ENCODE measurements around the gene FZR1.

FZR1 gene

DNA sequence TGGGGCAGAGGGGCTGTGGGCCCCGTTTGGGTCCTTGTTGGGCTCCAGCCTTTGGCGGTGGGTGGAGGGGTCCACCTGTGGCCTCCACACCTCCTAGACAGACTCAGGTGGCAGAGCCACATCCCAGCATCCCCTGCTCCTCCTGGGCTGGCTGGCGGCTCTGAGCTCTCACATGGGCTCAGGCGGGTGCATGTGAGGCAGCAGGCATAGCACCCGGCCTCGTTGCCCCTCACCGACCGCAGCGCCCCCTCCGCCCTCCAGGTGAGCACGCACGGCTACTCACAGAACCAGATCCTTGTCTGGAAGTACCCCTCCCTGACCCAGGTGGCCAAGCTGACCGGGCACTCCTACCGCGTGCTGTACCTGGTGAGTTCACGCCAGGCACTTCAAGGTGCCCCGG, 26.9 kb downstream of the FZR1 start:
- Histone ChIP-seq H3K36me3 (ENCODE audit: insufficient read depth, low read length) (no peaks in the 10 kb centered on the region), H3K4me1 (ENCODE audit: insufficient read depth, low read length) (no peaks in the 10 kb centered on the region), H3K9ac (ENCODE audit: low read depth, low read length) (no peak overlapping the region), H3K9me3 (ENCODE audit: control insufficient read depth, insufficient read depth, low read length) (no peaks in the 10 kb centered on the region)

DNA sequence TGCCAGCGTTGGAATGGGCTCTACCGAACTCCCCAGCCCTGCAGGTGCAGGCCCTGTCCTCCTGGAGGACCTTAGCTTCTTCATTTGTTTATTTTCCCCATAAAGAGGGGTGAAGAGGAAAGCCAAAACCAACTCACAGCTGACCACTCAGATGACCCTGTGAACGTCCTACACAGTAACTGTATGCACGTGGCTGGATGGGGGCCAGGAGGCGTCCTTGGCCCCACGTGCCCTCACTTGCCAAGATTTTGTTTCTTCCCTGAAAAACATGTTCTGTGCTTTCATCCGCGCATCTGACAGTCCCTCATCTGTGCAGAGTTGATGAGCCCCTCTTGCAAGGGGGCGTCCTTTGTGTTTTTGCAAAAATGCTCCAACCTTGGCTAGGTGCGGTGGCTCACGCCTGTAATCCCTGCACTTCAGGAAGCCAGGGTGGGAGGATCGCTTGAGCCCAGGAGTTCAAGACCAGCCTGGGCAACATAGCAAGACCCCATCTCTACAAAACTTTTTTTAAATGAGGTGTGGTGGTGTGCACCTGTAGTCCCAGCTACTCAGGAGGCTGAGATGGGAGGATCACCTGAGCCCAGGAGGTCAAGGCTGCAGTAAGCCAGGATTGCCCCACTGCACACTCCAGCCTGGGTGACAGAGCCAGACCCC, 27.6 kb downstream of the FZR1 start:
- Histone ChIP-seq H3K36me3 (ENCODE audit: insufficient read depth, low read length) (no peaks in the 10 kb centered on the region), H3K9me3 (ENCODE audit: control insufficient read depth, insufficient read depth, low read length) (no peaks in the 10 kb centered on the region), H3K4me1 (ENCODE audit: insufficient read depth, low read length) (peaks cover 1% of the 10 kb centered on the region; the same call in 1 of the 2 replicates), H3K9ac (ENCODE audit: low read depth, low read length) (no peak overlapping the region)

DNA sequence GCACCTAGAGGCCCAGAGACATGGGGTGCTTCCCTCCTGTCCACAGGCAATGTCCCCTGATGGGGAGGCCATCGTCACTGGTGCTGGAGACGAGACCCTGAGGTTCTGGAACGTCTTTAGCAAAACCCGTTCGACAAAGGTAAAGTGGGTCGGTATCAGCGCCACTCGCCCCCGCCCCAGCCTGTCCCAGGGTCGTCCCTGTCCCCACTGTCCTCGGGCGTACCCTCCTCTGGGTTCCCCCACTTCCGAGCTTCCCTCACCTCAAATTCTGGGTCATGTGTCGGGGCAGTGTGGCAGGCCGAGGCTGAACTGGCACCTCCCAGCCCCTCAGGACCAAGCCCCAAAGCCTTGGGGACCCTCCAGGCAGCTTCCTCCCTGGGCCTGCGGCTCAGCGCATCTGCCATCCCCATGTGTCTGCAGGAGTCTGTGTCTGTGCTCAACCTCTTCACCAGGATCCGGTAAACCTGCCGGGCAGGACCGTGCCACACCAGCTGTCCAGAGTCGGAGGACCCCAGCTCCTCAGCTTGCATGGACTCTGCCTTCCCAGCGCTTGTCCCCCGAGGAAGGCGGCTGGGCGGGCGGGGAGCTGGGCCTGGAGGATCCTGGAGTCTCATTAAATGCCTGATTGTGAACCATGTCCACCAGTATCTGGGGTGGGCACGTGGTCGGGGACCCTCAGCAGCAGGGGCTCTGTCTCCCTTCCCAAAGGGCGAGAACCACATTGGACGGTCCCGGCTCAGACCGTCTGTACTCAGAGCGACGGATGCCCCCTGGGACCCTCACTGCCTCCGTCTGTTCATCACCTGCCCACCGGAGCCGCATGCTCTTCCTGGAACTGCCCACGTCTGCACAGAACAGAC, 28.5 kb downstream of the FZR1 start:
- Histone ChIP-seq H3K4me1 (ENCODE audit: insufficient read depth, low read length) (peaks cover 4% of the 10 kb centered on the region; the same call in 1 of the 2 replicates), H3K36me3 (ENCODE audit: insufficient read depth, low read length) (no peaks in the 10 kb centered on the region), H3K9me3 (ENCODE audit: control insufficient read depth, insufficient read depth, low read length) (no peaks in the 10 kb centered on the region), H3K9ac (ENCODE audit: low read depth, low read length) (no peak overlapping the region)

DNA sequence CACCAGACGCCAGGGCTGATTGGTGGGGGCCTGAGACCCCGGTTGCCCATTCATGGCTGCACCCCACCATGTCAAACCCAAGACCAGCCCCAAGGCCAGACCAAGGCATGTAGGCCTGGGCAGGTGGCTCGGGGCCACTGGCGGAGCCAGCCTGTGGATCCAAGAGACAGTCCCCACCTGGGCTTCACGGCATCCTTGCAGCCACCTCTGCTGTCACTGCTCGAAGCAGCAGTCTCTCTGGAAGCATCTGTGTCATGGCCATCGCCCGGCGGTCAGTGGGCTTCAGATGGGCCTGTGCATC, 29.1 kb downstream of the FZR1 start:
- H3K9me3 ChIP-seq (ENCODE audit: control insufficient read depth, insufficient read depth, low read length), result no peaks in the 10 kb centered on the region
- peaks cover 4% of the 10 kb centered on the region; the same call in 1 of the 2 replicates for H3K4me1 ChIP-seq (ENCODE audit: insufficient read depth, low read length)
- H3K9ac ChIP-seq (ENCODE audit: low read depth, low read length), result no peak overlapping the region
- no peaks in the 10 kb centered on the region for H3K36me3 ChIP-seq (ENCODE audit: insufficient read depth, low read length)

DNA sequence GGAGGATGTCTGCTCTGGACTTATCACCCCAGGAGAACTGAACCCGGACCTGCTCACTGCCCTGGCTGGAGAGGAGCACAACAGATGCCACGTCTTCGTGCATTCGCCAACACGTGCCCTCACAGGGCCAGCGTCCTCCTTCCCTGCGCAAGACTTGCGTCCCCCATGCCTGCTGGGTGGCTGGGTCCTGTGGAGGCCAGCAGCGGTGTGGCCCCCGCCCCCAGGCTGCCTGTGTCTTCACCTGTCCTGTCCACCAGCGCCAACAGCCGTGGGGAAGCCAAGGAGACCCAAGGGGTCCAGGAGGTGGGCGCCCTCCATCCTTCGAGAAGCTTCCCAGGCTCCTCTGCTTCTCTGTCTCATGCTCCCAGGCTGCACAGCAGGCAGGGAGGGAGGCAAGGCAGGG, 29.5 kb downstream of the FZR1 start:
- Histone ChIP-seq H3K9me3 (ENCODE audit: control insufficient read depth, insufficient read depth, low read length) (no peaks in the 10 kb centered on the region), H3K4me1 (ENCODE audit: insufficient read depth, low read length) (peaks cover 4% of the 10 kb centered on the region; the same call in 1 of the 2 replicates), H3K9ac (ENCODE audit: low read depth, low read length) (no peak overlapping the region), H3K36me3 (ENCODE audit: insufficient read depth, low read length) (no peaks in the 10 kb centered on the region)

DNA sequence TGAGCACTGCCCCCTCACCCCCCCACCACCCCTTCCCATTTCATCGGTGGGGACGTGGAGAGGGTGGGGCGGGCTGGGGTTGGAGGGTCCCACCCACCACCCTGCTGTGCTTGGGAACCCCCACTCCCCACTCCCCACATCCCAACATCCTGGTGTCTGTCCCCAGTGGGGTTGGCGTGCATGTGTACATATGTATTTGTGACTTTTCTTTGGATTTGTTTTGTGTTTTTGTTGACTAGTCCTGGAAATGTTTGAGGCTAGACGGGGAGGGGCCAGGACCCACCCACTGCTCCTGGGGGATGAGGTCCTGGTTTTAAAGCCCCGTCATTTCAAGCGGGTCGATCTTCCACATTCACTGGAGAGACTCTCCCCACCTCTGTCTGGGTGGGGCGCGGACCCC, 29.9 kb downstream of the FZR1 start:
- Histone ChIP-seq H3K9me3 (ENCODE audit: control insufficient read depth, insufficient read depth, low read length) (no peaks in the 10 kb centered on the region), H3K9ac (ENCODE audit: low read depth, low read length) (no peak overlapping the region), H3K4me1 (ENCODE audit: insufficient read depth, low read length) (peaks cover 4% of the 10 kb centered on the region; the same call in 1 of the 2 replicates), H3K36me3 (ENCODE audit: insufficient read depth, low read length) (no peaks in the 10 kb centered on the region)

DNA sequence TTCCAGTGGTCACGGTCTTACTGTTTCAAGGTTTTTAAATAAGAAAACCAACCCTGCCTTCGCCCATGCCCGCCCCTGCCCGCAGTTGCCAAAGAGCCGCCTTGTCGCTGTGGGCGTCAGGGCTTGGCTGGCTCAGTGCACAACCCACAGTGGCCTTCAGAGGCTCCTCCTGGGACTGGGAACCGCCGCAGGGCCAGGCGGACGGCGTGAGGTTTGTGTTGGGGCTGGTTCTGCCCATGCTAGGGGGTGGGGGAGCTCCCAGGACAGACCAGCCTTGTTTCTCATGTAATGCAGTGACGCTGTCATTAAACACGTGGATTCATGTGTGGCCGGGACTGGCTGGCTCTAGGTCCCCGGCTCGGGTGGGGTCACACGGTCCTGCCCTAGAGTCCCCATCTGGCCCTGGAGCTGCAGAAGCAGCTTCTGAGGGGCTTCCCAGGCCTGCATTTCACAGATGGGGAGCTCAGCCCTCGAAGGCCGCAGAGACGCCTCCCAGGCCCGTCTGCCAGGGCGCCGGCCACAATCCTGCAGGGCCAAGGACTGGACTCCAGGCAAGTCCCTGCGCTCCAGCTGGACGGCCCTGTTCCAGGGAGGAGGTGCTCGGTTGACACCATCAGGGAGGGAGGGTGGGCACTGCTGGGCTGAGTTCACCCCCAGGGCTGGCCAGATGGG, 30.5 kb downstream of the FZR1 start:
- Histone ChIP-seq H3K9me3 (ENCODE audit: control insufficient read depth, insufficient read depth, low read length) (no peaks in the 10 kb centered on the region), H3K36me3 (ENCODE audit: insufficient read depth, low read length) (no peaks in the 10 kb centered on the region), H3K4me1 (ENCODE audit: insufficient read depth, low read length) (peaks cover 4% of the 10 kb centered on the region; the same call in 1 of the 2 replicates), H3K9ac (ENCODE audit: low read depth, low read length) (no peak overlapping the region)

DNA sequence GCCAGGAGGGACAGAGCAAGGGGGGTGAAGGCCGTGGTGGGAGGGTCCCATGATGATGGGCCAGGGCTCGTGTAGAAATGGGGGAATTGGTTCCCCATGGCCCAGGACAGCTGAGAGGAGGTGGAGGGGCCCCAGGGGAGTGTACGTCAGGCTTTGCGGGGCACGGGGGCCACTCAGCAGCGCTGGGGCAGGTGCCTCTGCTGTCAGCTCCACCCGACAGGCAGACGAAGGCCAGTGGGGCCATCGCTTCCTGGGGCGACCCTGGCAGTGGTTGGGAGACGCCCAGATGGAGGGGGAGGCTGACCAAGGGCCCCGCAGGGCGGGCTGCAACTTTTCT, 31.0 kb downstream of the FZR1 start:
- H3K9ac ChIP-seq (ENCODE audit: low read depth, low read length), result no peak overlapping the region
- peaks cover 4% of the 10 kb centered on the region; the same call in 1 of the 2 replicates for H3K4me1 ChIP-seq (ENCODE audit: insufficient read depth, low read length)
- H3K9me3 ChIP-seq (ENCODE audit: control insufficient read depth, insufficient read depth, low read length), result no peaks in the 10 kb centered on the region
- no peaks in the 10 kb centered on the region for H3K36me3 ChIP-seq (ENCODE audit: insufficient read depth, low read length)

DNA sequence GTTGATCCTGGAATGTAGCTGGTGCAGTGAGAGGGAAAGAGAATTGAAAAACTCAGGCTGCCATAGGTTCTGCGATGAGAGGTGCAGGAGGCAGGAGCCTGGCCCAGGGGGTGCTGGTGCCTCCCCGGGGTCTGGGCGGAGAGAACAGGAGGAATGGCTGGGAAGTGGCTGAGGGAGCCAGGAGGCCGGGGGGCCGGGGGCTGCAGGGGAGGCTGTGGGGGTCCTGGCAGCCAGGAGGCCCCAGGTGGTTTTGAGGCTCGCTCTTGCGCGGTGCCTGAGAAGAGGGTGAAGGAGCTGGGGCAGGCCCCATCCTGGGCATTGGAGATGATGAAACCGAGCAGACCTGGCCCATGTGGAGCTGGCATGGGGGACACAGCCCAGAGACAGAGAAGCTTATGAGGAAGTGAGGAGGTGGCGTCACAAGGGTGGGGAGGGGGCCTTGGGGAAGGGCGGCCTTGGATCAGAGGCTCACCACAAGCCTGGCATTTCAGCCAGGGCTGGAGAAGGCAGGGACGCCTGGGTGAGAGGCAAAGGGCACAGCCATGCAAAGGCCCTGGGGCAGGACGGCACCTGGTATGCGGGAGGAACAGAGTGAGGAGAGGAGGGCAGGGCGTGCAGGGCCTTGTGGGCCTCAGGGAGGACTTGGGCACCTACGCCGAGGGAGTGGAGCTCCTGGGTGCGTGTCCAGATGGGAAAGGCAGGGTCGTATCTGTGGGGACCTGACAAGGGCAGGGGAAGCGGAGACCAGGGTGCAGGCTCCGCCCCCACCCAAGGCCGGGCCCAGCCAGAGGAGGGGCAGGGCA, 31.5 kb downstream of the FZR1 start:
- no peaks in the 10 kb centered on the region for H3K36me3 ChIP-seq (ENCODE audit: insufficient read depth, low read length)

DNA sequence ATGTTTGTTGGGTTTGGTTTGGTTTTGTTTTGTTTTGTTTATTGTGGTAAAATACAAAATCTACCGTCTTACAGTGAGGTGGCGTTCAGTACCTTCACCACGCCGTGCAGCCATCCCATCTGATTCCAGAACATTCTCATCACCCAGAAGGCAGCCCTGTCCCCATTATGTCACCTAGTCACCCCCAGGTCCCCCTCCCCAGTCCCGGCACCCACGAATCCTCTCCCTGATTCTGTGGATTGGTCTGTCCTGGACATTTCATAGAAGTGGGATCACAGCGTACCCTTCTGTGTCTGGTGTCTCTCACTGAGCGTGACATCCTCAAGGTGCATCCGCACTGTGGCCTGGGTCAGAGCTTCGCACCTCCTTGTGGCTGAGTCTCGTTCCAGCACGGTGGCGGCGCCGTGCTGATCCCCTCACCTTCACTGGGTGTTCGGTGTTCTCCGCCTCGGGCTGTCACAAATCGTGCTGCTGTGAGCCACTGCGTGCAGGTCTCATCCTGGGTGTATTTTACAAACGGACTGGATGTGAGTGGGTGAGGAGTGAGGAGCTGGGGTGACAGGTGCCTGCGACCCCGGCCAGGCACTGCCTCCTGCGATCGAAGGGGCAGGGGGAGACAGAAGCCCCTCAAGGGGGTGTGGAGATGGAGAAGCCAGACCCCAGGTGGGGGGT, 32.3 kb downstream of the FZR1 start:
- no peaks in the 10 kb centered on the region for H3K9me3 ChIP-seq (ENCODE audit: control insufficient read depth, insufficient read depth, low read length)
- no peak overlapping the region for H3K9ac ChIP-seq (ENCODE audit: low read depth, low read length)
- no peaks in the 10 kb centered on the region for H3K36me3 ChIP-seq (ENCODE audit: insufficient read depth, low read length)
- peaks cover 4% of the 10 kb centered on the region; the same call in 1 of the 2 replicates for H3K4me1 ChIP-seq (ENCODE audit: insufficient read depth, low read length)

More for the DNA sequence above, 31.5 kb downstream of the FZR1 start:
- H3K9me3 ChIP-seq (ENCODE audit: control insufficient read depth, insufficient read depth, low read length), result no peaks in the 10 kb centered on the region
- H3K4me1 ChIP-seq (ENCODE audit: insufficient read depth, low read length), result peaks cover 4% of the 10 kb centered on the region; the same call in 1 of the 2 replicates
- H3K9ac ChIP-seq (ENCODE audit: low read depth, low read length), result no peak overlapping the region

DNA sequence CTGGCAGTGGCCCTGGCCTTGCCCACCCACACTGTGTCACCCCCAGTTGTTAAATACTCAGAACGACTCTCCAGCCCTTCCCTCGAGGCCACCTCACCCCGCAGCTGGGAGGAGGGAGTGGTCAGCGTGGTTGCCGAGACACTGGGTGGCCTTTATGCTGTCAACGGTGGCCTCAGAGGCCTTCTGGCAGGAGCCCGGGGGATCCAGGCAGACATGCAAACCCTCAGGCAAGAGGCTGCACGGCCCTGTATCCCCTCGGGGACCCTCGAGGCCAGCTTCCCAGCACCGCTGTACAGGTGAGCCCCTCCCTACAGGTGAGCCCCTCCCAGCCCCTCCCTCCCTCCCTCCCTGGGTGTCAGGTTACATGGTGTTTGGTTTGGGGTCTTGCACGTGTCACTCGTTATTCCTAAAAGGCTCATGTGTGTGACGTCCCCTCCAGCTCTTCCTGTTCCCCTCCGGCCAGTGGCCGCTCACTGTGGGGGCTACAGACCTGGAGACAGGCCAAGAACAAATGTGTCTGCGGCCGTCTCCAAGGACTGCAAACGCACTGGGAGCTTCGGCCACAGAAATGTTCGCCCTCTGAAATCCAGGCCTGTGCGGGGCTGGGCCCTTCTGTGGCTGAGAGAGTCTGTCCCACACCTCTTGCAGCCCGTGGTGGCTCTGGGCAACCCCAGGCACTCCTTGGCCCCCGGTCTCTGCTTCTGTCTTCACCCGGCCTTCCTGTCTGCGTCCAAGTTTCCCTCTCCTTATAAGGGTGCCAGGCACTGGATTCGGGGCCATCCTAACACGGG, 33.0 kb downstream of the FZR1 start, which contains the start of gene TEKTIP1:
Gene TEKTIP1 (plus strand): TSS at position 210 of the 791 bp plus-strand sequence. CDS start 4 bp downstream, at position 214.
- Histone ChIP-seq H3K36me3 (ENCODE audit: insufficient read depth, low read length) (no peaks in the 10 kb centered on the region), H3K4me1 (ENCODE audit: insufficient read depth, low read length) (peaks cover 4% of the 10 kb centered on the region; the same call in 1 of the 2 replicates), H3K9me3 (ENCODE audit: control insufficient read depth, insufficient read depth, low read length) (no peaks in the 10 kb centered on the region), H3K9ac (ENCODE audit: low read depth, low read length) (no peak within 1 kb of the TSS)

DNA sequence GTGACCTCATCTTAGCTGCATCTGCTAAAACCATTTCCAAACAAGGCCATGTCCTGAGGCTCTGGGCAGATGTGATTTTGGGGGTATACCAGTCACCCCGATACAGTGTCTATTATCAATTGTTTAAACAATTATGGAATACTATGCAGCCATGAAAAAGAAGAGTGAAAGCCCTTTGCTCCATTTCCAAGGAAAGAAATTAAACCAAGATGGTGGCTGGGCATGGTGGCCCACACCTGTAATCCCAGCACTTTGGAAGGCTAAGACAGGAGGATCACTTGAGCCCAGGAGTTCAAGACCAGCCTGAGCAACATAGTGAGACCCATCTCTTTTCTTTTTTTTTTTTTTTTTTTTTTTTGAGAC, 33.6 kb downstream of the FZR1 start:
- Histone ChIP-seq H3K9me3 (ENCODE audit: control insufficient read depth, insufficient read depth, low read length) (no peaks in the 10 kb centered on the region), H3K36me3 (ENCODE audit: insufficient read depth, low read length) (no peaks in the 10 kb centered on the region), H3K9ac (ENCODE audit: low read depth, low read length) (no peak overlapping the region)

More for the DNA sequence above, 33.6 kb downstream of the FZR1 start:
- H3K4me1 ChIP-seq (ENCODE audit: insufficient read depth, low read length), result peaks cover 4% of the 10 kb centered on the region; the same call in 1 of the 2 replicates

Data from ES-I3 (cell line).